Activated T-cell treated with anti-CD3 and anti-CD28 coated beads for 4 hours (primary cell): ENCODE results near the gene DET1.
"Not testable (repeated sequence)": the region's sequence is repeated elsewhere in the genome, so short reads cannot be mapped to it uniquely, and the experiment has no call there.

Experiments used
- DNase-seq: peaks from one replicate; pipeline ENCODE4 v3.0.0-alpha.2; 2020

DET1 gene

DNA sequence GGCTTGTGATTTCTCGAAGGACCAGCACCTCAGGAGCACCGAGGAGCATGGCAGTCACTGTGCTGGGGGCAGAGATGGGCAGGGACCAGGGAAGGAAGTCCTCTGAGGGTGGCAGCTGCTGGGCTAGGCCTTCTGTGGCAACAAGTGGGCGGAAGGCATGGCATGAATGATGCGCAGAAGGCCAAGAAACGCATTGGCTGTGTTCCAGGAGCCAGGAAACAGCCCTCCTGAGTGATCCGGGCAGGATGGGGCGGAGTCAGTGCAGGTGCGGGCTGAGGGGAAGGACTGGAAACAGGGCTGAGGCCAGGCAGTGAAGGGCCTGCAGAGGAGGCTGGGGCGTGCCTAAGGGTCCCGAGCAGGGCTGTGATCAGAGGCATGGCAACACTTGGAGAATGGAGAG, 55.3 kb downstream of the DET1 start:
- no peak for DNase-seq

DNA sequence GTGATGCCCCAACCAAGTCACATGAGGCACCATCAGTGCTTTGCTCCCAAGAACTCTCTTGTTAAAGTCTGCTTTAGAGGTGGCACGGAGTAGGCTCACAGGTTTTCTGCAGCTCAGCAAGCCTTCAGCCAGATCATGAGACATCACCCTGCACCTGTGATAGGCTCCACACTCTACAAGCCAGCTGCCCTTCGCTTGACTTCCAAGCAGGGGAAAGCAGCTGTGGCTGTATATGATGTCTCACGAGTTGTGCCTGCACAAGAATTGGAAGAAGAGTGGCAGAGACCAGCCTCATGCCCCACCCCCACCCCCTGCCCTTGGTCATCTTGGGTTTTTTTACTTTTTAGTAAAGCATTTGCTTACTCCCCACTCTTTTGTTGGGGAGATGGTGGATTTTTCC, 56.4 kb downstream of the DET1 start:
- no peak for DNase-seq

DNA sequence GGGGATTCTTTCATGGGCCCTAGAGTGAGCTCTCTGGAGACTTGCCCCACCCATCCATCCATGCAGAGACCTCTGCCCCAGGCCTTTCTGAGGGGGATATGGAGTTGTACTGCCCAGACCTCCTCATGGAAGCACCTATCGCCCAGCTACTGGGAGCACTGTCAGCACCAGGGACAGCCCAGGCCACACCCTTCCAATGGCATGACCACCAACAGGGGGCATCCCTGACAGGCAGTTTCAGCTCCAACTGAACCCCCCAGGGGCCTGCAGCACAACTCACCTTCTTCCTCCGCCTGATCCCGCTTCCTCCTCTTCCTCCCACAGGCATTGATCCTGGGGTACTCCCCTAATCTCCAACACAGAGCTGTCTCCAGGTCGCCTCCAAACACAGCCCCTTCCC, 57.2 kb downstream of the DET1 start:
- no peak for DNase-seq

- DNase-seq = no peak
Measured at GRCh38 chr15:88487796-88488523, 58.5 kb downstream of the DET1 start.

GRCh38 chr15:88487178-88487795, 59.2 kb downstream of the DET1 start:
- DNase-seq = no peak

DNA sequence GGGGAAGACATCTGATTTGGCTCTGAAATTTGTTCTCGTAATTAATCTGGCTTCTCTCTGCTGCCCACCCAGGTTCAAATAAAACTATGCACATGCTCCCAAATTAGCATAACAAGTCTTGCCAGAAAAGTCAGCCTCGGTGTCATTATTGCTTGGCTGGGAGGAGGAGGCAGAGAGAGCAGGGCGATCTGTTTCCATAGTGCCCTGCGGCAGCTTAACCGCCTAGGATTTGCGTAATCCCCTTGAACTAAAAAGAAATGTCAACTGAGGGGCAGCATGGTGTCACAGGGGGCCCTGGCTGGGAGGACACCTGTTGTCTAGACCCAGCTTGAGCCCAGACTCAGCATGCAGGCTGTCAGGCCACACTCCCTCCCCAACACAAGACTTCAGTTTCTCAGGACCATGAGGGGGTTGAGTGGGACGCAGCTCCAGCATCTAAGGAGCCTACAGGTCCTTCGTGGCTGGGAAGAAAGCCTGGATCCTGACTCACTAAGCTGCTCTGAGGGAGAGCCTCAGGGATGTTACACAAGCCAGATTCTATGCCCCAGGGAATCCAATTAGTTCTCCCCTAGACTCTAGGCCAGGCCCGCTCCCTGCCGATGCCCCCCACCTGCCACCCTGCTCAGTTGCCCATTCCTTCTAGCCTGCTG, 61.7 kb downstream of the DET1 start:
- no peak for DNase-seq

GRCh38 chr15:88482263-88482662, 64.2 kb downstream of the DET1 start:
- no peak for DNase-seq

- DNase-seq = no peak
Measured at GRCh38 chr15:88480981-88481380, 65.5 kb downstream of the DET1 start.

GRCh38 chr15:88479169-88479568, 67.3 kb downstream of the DET1 start:
- DNase-seq = no peak

- no peak for DNase-seq
Measured at GRCh38 chr15:88477904-88478303, 68.6 kb downstream of the DET1 start.

DNA sequence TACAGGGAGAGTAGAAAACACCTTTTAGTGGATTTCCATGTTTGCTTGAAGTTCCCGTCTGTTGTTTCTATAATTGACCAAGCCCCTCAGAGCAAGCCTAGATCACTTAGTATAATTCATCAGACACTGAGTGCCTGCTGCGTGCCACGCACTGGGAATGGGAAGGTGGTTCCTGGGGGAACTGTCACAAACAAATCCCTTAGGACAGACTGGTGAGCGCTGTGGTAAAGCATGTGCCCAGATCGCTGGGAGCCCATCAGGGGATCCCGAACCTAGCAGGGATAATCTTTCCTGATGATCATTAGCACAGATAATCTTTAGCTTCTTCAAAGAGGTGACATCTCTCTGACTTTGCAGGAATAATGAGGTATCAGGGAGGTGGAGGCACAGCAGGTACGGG, 69.4 kb downstream of the DET1 start:
- DNase-seq = no peak

DNA sequence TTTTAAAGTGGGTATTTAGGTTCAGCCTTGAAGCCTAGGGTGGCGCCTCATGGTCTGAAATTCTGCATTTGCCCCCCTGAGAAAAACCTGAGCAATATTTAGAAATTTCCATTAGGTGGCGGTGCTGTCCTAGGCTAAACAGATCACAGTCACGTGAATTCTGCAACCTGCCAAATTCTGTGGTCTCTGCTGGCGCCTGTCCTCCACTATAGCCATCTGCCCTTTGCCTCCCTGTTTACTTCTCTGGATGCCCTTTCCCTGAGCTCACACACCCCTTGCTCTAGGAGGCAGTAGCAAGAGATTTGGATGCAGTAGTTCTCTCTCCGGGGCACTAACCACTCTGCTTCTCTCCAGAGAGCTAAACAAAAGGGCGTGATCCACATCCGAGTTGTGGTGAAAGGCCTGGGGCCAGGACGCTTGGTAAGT, 69.8 kb downstream of the DET1 start:
- no peak for DNase-seq

- not testable (repeated sequence) for DNase-seq
Measured at GRCh38 chr15:88473661-88474293, 72.7 kb downstream of the DET1 start.

GRCh38 chr15:88472225-88472624, 74.3 kb downstream of the DET1 start:
- DNase-seq = no peak

DNA sequence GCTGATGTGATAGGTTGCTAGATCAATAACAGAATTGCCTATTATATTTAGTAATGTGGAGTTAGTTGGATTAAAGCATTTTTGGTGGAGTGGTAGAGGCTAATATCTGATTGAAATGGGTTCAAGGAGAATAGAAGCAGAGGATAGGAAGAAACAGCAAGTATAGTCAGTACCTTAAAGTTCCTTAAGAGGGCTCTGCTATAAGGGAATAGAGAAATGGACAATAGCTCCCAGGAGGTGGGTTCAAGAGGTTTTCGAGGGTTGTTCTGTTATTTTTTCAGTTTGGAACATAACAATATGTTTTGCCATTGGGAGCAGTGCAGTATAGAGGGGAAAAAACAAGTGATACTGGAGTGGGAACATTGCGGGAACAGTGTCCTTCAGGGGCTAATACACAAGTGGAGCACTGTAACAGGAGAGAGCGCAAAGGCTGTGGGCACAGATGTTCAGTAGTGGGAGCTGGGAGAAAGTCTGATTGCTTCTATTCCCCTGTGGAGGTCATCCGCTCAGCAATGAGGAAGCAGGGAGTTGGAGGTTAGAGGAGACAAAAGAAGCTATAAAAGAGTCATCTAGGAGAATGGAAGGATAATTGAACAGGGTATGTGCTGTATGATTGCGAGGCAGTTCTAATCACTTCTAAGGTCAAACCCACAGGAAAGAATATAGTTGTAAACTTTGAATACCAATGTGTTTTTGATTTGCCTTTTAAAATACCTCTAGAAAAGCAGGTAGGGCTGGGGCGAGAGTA, 75.7 kb downstream of the DET1 start:
- no peak for DNase-seq

GRCh38 chr15:88469321-88469720, 77.2 kb downstream of the DET1 start:
- no peak for DNase-seq

- DNase-seq = not testable (repeated sequence)
Measured at GRCh38 chr15:88468721-88469120, 77.8 kb downstream of the DET1 start.

GRCh38 chr15:88467935-88468528, 78.4 kb downstream of the DET1 start:
- DNase-seq = no peak

- peak; percentile 89 for DNase-seq
Measured at GRCh38 chr15:88467073-88467934, 79.2 kb downstream of the DET1 start, which contains the start of the genes MRPL46 and MRPS11. MRPL46 (minus strand) TSS chr15:88467388; CDS start chr15:88467377, 11 bp downstream. MRPS11 (plus strand) TSS chr15:88467708; CDS start chr15:88467718, 10 bp downstream.

GRCh38 chr15:88465633-88466224, 80.8 kb downstream of the DET1 start:
- DNase-seq = no peak
